Right atrium auricular region (tissue), 2 donors: ENCODE measurements around the gene RUSF1. TPM values are rescaled to one million over a fixed set of nuclear protein-coding genes. Genes with fewer than 3 reads are reported as not detected.
A peak's percentile ranks its signal among the peaks of the same experiment; 100 is the strongest.

Experiments
- DNase-seq: peaks from one replicate; pipeline ENCODE4 v3.0.0-alpha.2; 2019; ENCODE audit warnings: low spot score
- H3K27ac ChIP-seq, 2 donors: fragments of 200-600 bp; sonication (generic); 1 replicate in 1 of 2; 2 replicates in 1 of 2; pipeline ENCODE4 v1.5.1; 2016 to 2019
- H3K27me3 ChIP-seq, 2 donors: fragments of 200-600 bp; sonication (generic); one replicate each; pipeline versions ENCODE4 v1.5.1 to v1.6.0; 2017 to 2019
- H3K36me3 ChIP-seq: fragments of 200-600 bp; sonication (generic); one replicate; pipeline ENCODE4 v1.5.1; 2016
- H3K4me1 ChIP-seq, 2 donors: fragments of 200-600 bp; sonication (generic); one replicate each; pipeline versions ENCODE4 v1.5.1 to v1.6.0; 2017 to 2019
- H3K4me3 ChIP-seq, 2 donors: fragments of 200-600 bp; sonication (generic); 1 replicate in 1 of 2; 2 replicates in 1 of 2; pipeline ENCODE4 v1.5.1; 2017 to 2019; ENCODE audit warnings: mild to moderate bottlenecking in 1 of 2, moderate library complexity in 1 of 2
- H3K9me3 ChIP-seq, 2 donors: fragments of 200-600 bp; sonication (generic); one replicate each; pipeline ENCODE4 v1.5.1; 2019
- total RNA-seq, 2 donors: library from RNA; depleted of rRNA; stranded (reverse); fragments of >200 nt; gene quantifications; one replicate each; pipeline ENCODE4 v1.1.0, GENCODE V29; 2016
- TF ChIP-seq, protein P1 (sequence below), 2 donors: fragments of 200-600 bp; sonication (generic); IDR thresholded peaks; one replicate each; pipeline ENCODE4 v1.5.1; 2019; ENCODE audit warnings: antibody characterized with exemption in 2 of 2

RUSF1 gene
- total RNA-seq, 2 donors from 2014 or later = 33.3 TPM

DNA sequence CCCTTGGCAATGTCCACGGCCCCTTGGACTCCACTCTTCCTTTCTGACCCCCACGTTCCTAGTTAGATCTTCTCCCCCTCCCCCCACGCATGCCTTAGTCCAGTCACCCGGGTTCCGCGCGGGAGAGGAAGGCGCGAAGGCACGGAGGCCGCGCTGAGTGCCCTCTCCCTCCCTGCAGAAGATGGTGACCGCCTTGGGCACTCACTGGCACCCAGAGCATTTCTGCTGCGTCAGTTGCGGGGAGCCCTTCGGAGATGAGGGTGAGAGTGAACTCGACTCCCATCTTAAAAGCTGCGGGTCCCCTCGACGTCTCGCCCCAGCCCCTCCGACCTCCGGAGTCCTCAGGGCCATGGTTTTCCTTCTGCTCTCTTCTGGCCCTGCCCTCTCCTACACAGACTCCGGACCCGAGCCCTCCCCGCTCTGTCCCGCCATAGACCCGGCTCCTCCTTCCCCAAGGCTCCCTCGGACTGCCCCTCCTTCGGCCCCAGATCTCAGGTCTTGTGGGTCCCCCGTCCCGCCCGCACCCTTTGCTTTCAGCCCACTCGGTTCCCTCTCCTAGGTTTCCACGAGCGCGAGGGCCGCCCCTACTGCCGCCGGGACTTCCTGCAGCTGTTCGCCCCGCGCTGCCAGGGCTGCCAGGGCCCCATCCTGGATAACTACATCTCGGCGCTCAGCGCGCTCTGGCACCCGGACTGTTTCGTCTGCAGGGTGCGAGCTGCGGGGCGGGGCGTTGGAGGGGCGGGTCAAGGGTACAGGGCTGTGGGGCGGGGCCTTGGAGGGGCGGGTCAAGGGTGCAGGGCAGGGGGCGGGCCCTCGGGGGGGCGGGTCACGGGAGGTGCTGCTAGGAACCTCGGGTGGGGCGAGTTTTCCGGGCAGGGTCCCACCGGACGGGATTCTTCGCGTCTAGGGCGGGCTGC, 31.6 kb downstream of the RUSF1 start:
- peaks cover 52% of the 10 kb centered on the region for H3K36me3 ChIP-seq
- TF ChIP-seq, protein P1, sequence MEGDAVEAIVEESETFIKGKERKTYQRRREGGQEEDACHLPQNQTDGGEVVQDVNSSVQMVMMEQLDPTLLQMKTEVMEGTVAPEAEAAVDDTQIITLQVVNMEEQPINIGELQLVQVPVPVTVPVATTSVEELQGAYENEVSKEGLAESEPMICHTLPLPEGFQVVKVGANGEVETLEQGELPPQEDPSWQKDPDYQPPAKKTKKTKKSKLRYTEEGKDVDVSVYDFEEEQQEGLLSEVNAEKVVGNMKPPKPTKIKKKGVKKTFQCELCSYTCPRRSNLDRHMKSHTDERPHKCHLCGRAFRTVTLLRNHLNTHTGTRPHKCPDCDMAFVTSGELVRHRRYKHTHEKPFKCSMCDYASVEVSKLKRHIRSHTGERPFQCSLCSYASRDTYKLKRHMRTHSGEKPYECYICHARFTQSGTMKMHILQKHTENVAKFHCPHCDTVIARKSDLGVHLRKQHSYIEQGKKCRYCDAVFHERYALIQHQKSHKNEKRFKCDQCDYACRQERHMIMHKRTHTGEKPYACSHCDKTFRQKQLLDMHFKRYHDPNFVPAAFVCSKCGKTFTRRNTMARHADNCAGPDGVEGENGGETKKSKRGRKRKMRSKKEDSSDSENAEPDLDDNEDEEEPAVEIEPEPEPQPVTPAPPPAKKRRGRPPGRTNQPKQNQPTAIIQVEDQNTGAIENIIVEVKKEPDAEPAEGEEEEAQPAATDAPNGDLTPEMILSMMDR (IDR thresholded peaks at IDR 0.05) = no peak
- no peaks in the 10 kb centered on the region for H3K27me3 ChIP-seq
- no peaks in the 10 kb centered on the region for H3K9me3 ChIP-seq
- DNase-seq = no peak
- H3K4me3 ChIP-seq = peak overlapping the region in 1 of 2 donors; percentile 26
- H3K27ac ChIP-seq = no peak overlapping the region
- peaks cover 0 to 34% of the 10 kb centered on the region in 2 donors for H3K4me1 ChIP-seq

DNA sequence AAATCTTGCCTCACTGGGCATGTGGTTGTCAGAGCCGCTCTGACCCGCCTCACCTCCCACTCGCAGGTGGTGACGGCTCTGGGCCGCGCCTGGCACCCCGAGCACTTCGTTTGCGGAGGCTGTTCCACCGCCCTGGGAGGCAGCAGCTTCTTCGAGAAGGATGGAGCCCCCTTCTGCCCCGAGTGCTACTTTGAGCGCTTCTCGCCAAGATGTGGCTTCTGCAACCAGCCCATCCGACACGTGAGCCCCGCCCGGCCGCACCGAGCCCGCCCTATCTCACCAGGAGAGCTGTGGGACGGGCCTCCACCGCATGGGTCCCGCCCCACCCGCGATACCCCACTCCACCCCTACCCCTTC, 32.3 kb downstream of the RUSF1 start:
- Histone ChIP-seq H3K4me1 (peaks cover 3 to 37% of the 10 kb centered on the region in 2 donors), H3K4me3 (no peak overlapping the region), H3K36me3 (peaks cover 52% of the 10 kb centered on the region), H3K27me3 (no peaks in the 10 kb centered on the region), H3K9me3 (no peaks in the 10 kb centered on the region), H3K27ac (no peak overlapping the region)
- TF ChIP-seq, protein P1 (IDR thresholded peaks at IDR 0.05) = no peak
- DNase-seq = no peak

DNA sequence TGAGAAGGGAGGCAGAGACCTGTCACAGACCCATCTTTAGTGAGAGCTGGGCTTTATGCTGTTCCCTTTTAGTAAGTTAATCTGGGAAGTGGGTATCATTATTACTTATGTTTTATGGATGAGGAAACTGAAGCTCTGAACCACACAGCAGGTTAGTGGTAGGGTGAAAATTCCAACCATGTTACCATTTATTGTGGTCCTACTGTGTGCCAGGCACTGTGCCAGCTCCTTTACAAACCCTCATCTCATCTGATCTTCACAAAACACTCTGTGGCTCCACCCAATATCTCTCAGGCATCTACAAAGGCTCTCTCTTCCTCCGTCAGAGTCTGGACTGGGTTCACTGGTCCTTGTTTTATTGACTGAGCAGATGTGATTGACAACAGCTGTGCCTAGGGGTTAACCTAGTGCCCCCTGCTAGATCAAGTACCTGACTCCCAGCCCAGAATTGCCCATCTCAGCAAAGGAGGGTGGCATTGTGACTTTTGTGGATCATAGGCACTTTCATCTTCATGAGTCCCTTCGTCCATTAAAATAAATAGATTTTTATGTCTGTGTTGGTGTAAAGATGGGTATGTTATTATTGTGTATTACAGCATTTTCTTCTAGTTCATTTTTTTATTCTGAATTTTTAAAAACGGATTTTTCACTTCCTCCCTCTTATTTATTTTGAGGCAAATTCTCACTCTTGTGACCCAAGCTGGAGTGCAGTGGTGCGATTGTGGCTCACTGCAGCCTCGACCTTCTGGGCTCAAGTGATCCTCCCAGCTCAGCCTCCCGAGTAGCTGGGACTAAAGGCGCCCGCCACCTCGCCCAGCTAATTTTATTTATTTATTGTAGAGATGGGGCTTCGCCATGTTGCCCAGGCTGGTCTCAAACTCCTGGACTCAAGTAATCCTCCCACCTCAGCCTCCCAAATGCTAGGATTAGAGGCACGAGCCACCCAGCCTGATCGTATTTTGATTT, 33.1 kb downstream of the RUSF1 start:
- H3K4me1 ChIP-seq = peaks cover 3 to 30% of the 10 kb centered on the region in 2 donors
- H3K9me3 ChIP-seq = no peaks in the 10 kb centered on the region
- peak overlapping the region in 1 of 2 donors; percentile 39 for H3K27ac ChIP-seq
- H3K27me3 ChIP-seq = no peaks in the 10 kb centered on the region
- peaks cover 52% of the 10 kb centered on the region for H3K36me3 ChIP-seq
- H3K4me3 ChIP-seq = no peak overlapping the region
- no peak for DNase-seq
- TF ChIP-seq, protein P1 (IDR thresholded peaks at IDR 0.05) = no peak

DNA sequence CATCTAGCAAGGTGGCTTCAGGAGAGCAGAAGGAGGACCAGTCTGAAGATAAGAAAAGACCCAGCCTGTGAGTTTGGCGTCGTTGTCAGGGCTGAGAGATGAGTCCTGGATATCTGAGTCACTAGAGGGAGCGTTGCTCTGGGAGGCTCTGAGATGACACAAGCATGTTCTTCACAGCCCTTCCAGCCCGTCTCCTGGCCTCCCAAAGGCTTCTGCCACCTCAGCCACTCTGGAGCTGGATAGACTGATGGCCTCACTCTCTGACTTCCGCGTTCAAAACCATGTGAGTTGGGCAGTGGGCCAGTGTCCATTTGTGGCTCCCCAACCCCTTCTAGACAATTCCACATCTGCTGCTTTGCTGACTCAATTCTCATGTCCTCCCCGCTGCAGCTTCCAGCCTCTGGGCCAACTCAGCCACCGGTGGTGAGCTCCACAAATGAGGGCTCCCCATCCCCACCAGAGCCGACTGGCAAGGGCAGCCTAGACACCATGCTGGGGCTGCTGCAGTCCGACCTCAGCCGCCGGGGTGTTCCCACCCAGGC, 33.9 kb downstream of the RUSF1 start:
- peaks cover 52% of the 10 kb centered on the region for H3K36me3 ChIP-seq
- H3K9me3 ChIP-seq = no peaks in the 10 kb centered on the region
- peak overlapping the region in 1 of 2 donors; percentile 39 for H3K27ac ChIP-seq
- no peaks in the 10 kb centered on the region for H3K27me3 ChIP-seq
- H3K4me1 ChIP-seq = peaks cover 3 to 25% of the 10 kb centered on the region in 2 donors
- TF ChIP-seq, protein P1 (IDR thresholded peaks at IDR 0.05) = no peak
- no peak overlapping the region for H3K4me3 ChIP-seq
- no peak for DNase-seq

DNA sequence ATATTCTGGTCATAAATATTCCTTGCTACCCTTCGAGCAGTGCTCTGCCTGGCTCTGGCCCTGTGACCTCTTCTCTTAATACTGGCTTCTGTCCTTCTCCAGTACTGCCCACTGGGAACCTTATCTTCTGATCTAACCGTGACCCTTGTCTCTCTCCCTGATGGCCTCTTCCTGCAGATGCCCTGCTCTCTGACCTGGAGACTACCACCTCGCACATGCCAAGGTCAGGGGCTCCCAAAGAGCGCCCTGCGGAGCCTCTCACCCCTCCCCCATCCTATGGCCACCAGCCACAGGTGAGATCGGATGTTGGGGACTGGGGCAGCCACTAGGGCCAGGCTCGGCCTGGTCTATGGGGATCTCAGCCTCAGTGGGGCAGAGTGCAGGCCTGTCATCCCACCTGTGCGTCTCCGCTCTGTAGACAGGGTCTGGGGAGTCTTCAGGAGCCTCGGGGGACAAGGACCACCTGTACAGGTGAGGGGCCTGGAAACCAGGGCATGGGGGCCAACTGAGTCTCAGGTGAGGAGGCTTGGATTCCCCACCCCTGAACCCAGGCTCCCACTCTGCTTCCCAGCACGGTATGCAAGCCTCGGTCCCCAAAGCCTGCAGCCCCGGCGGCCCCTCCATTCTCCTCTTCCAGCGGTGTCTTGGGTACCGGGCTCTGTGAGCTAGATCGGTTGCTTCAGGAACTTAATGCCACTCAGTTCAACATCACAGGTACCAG, 34.8 kb downstream of the RUSF1 start:
- Histone ChIP-seq H3K9me3 (no peaks in the 10 kb centered on the region), H3K27me3 (no peaks in the 10 kb centered on the region), H3K4me1 (peaks cover 3 to 25% of the 10 kb centered on the region in 2 donors), H3K36me3 (peaks cover 52% of the 10 kb centered on the region), H3K4me3 (peak overlapping the region in 1 of 2 donors; percentile 83), H3K27ac (peak overlapping the region; percentile 94 to 99)
- DNase-seq = no peak
- TF ChIP-seq, protein P1 (IDR thresholded peaks at IDR 0.05) = no peak
